Right lobe of liver (tissue), 4 donors: ENCODE results near the gene EPO.
"Not testable (repeated sequence)": the region's sequence is repeated elsewhere in the genome, so short reads cannot be mapped to it uniquely, and the experiment has no call there.

Source experiments
- POLR2A ChIP-seq: fragments of 450-650 bp; IDR thresholded peaks from one replicate; pipeline ENCODE4 v1.6.1; 2017; ENCODE audit warnings: antibody characterized with exemption, mild to moderate bottlenecking
- TF ChIP-seq, protein P1 (sequence below), 4 donors: fragments of 200-600 bp in 3 of 4; fragments of 450-650 bp in 1 of 4; IDR thresholded peaks; one replicate each; pipeline versions ENCODE4 v1.5.1 to v1.8.0; 2016 to 2022; ENCODE audit warnings: antibody characterized with exemption in 4 of 4, mild to moderate bottlenecking in 2 of 4
- donor health status: DM: no; HTN: no; CAD: no.
- donor health status: DM: no; HTN: no; CAD: no.
- donor health status: DM: no; HTN: yes; CAD: no.

- TF ChIP-seq, protein P1, sequence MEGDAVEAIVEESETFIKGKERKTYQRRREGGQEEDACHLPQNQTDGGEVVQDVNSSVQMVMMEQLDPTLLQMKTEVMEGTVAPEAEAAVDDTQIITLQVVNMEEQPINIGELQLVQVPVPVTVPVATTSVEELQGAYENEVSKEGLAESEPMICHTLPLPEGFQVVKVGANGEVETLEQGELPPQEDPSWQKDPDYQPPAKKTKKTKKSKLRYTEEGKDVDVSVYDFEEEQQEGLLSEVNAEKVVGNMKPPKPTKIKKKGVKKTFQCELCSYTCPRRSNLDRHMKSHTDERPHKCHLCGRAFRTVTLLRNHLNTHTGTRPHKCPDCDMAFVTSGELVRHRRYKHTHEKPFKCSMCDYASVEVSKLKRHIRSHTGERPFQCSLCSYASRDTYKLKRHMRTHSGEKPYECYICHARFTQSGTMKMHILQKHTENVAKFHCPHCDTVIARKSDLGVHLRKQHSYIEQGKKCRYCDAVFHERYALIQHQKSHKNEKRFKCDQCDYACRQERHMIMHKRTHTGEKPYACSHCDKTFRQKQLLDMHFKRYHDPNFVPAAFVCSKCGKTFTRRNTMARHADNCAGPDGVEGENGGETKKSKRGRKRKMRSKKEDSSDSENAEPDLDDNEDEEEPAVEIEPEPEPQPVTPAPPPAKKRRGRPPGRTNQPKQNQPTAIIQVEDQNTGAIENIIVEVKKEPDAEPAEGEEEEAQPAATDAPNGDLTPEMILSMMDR (IDR thresholded peaks at IDR 0.05), result not testable (repeated sequence)
- TF ChIP-seq POLR2A, result not testable (repeated sequence)
Observed at GRCh38 chr7:100724364-100724763, 4.1 kb downstream of the EPO start.
